SK-N-SH treated with all-trans-retinoic acid at 6 μM for 48 hours (cell line): ENCODE results near the gene CHRNG.

ENCODE experiments used
- ATAC-seq: fragments of 200-7000 bp; cut with Tn5 transposase; 3 replicates; pipeline ENCODE4 v1.9.1; 2020; ENCODE audit warnings: mild to moderate bottlenecking, moderate library complexity
- ARNTL ChIP-seq: fragments of 450-650 bp; formaldehyde crosslinking; IDR thresholded peaks from 2 replicates; pipeline ENCODE4 v1.5.0; 2020; ENCODE audit warnings: low read depth, mild to moderate bottlenecking, moderate library complexity, borderline replicate concordance
- BACH2 ChIP-seq: fragments of 250-450 bp; sonication (Bioruptor Pico); IDR thresholded peaks from 2 replicates; pipeline ENCODE4 v1.9.0; 2021; ENCODE audit warnings: mild to moderate bottlenecking, borderline replicate concordance
- CREB5 ChIP-seq: fragments of 250-450 bp; sonication (Bioruptor Pico); IDR thresholded peaks from 2 replicates; pipeline ENCODE4 v1.5.1; 2020; ENCODE audit warnings: low read depth, mild to moderate bottlenecking, moderate library complexity
- CSDC2 ChIP-seq: fragments of 250-450 bp; sonication (Bioruptor Pico); IDR thresholded peaks from 2 replicates; pipeline ENCODE4 v1.5.0; 2020; ENCODE audit warnings: mild to moderate bottlenecking, moderate library complexity
- CSRNP3 ChIP-seq: fragments of 250-450 bp; sonication (Bioruptor Pico); IDR thresholded peaks from 2 replicates; pipeline ENCODE4 v1.5.1; 2021; ENCODE audit warnings: mild to moderate bottlenecking, moderate library complexity
- GLIS3 ChIP-seq: fragments of 250-450 bp; sonication (Bioruptor Pico); IDR thresholded peaks from 2 replicates; pipeline ENCODE4 v1.5.0; 2020; ENCODE audit warnings: mild to moderate bottlenecking, moderate library complexity
- ISL1 ChIP-seq: fragments of 250-450 bp; sonication (Bioruptor Pico); IDR thresholded peaks from 2 replicates; pipeline ENCODE4 v2.1.2; 2022; ENCODE audit warnings: mild to moderate bottlenecking, moderate library complexity
- OSR1 ChIP-seq: fragments of 250-450 bp; sonication (Bioruptor Pico); IDR thresholded peaks from 2 replicates; pipeline ENCODE4 v1.8.0; 2022; ENCODE audit warnings: moderate library complexity, mild to moderate bottlenecking, inconsistent platforms
- PPARA ChIP-seq: fragments of 250-450 bp; sonication (Bioruptor Pico); IDR thresholded peaks from 2 replicates; pipeline ENCODE4 v1.5.0; 2020; ENCODE audit warnings: mild to moderate bottlenecking, borderline replicate concordance
- RARB ChIP-seq: fragments of 250-450 bp; sonication (Bioruptor Pico); IDR thresholded peaks from 2 replicates; pipeline ENCODE4 v1.8.0; 2021; ENCODE audit warnings: mild to moderate bottlenecking, moderate library complexity
- SNAI2 ChIP-seq: fragments of 250-450 bp; sonication (Bioruptor Pico); IDR thresholded peaks from 2 replicates; pipeline ENCODE4 v1.5.0; 2020; ENCODE audit warnings: mild to moderate bottlenecking, moderate library complexity
- TCF4 ChIP-seq: fragments of 250-450 bp; sonication (Bioruptor Pico); IDR thresholded peaks from 2 replicates; pipeline ENCODE4 v1.8.0; 2021; ENCODE audit warnings: mild to moderate bottlenecking, moderate library complexity, borderline replicate concordance
- TOX ChIP-seq: fragments of 250-450 bp; sonication (Bioruptor Pico); IDR thresholded peaks from 2 replicates; pipeline ENCODE4 v1.8.0; 2021; ENCODE audit warnings: mild to moderate bottlenecking, moderate library complexity, borderline replicate concordance
- ZC3H10 ChIP-seq: fragments of 250-450 bp; sonication (Bioruptor Pico); IDR thresholded peaks from 2 replicates; pipeline ENCODE4 v1.5.1; 2021; ENCODE audit warnings: mild to moderate bottlenecking, moderate library complexity
- ZFP3 ChIP-seq: fragments of 250-450 bp; sonication (Bioruptor Pico); IDR thresholded peaks from 2 replicates; pipeline ENCODE4 v1.5.0; 2020; ENCODE audit warnings: mild to moderate bottlenecking, moderate library complexity
- ZNF565 ChIP-seq: fragments of 450-650 bp; formaldehyde crosslinking; conservative IDR thresholded peaks from 2 replicates; pipeline ENCODE4 v1.5.0; 2020; ENCODE audit warnings: low read depth, mild to moderate bottlenecking, moderate library complexity
- ZNF70 ChIP-seq: fragments of 450-650 bp; formaldehyde crosslinking; IDR thresholded peaks from 2 replicates; pipeline ENCODE4 v1.5.0; 2020; ENCODE audit warnings: mild to moderate bottlenecking, moderate library complexity
- ZNF8 ChIP-seq: fragments of 450-650 bp; formaldehyde crosslinking; IDR thresholded peaks from 2 replicates; pipeline ENCODE4 v1.5.0; 2020; ENCODE audit warnings: mild to moderate bottlenecking, moderate library complexity
- TF ChIP-seq, protein P1 (sequence below): fragments of 250-450 bp; sonication (Bioruptor Pico); IDR thresholded peaks from 2 replicates; pipeline ENCODE4 v1.8.0; 2021; ENCODE audit warnings: low read depth, mild to moderate bottlenecking, moderate library complexity, borderline replicate concordance
- TF ChIP-seq, protein P2 (sequence below): fragments of 250-450 bp; sonication (Bioruptor Pico); IDR thresholded peaks from 2 replicates; pipeline ENCODE4 v1.5.0; 2020; ENCODE audit warnings: mild to moderate bottlenecking, moderate library complexity
- TF ChIP-seq, protein P3 (sequence below): fragments of 250-450 bp; sonication (Bioruptor Pico); IDR thresholded peaks from 2 replicates; pipeline ENCODE4 v1.8.0; 2020; ENCODE audit warnings: mild to moderate bottlenecking, moderate library complexity, borderline replicate concordance

Gene CHRNG

GRCh38 chr2:232525791-232526371 lies 13.6 kb upstream of the CHRNG start, which contains the start of gene CHRND:
CHRND (plus strand) TSS chr2:232526160; CDS start chr2:232526216, 56 bp downstream.
- ATAC-seq = no peak
- TF ChIP-seq SNAI2 = no peak
- TF ChIP-seq ZC3H10 (CRISPR knock-in tag) = no peak
- no peak for TF ChIP-seq PPARA

DNA sequence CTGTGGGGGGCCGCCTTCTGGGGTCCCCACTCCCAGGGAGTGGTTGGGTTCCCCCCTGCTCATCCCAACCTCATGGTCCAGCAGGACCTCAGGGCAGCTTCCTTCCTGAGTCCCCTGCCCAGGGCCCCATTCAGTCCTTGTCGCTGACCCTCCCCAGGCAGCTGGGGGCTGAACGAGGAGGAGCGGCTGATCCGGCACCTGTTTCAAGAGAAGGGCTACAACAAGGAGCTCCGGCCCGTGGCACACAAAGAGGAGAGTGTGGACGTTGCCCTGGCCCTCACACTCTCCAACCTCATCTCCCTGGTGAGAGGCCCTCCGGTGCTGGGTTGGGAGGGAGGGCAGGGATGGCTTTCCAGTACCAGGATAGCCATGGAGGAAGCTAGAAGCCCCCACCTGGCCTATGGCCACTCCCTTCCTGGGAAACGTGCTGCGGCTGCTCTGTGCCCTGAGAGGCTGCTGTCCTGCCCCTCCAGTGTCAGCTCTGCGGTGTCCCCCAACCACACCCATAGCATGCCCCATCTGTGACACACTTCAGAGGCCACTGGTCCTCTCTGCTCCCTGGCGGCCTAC lies 13.0 kb upstream of the CHRNG start:
- TF ChIP-seq, protein P1, sequence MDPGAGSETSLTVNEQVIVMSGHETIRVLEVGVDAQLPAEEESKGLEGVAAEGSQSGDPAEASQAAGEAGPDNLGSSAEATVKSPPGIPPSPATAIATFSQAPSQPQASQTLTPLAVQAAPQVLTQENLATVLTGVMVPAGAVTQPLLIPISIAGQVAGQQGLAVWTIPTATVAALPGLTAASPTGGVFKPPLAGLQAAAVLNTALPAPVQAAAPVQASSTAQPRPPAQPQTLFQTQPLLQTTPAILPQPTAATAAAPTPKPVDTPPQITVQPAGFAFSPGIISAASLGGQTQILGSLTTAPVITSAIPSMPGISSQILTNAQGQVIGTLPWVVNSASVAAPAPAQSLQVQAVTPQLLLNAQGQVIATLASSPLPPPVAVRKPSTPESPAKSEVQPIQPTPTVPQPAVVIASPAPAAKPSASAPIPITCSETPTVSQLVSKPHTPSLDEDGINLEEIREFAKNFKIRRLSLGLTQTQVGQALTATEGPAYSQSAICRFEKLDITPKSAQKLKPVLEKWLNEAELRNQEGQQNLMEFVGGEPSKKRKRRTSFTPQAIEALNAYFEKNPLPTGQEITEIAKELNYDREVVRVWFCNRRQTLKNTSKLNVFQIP (CRISPR knock-in tag) = no peak
- TF ChIP-seq ZC3H10 (CRISPR knock-in tag) (no peak), PPARA (no peak), OSR1 (CRISPR knock-in tag) (no peak), CSDC2 (CRISPR knock-in tag) (no peak), BACH2 (CRISPR knock-in tag) (no peak), RARB (CRISPR knock-in tag) (no peak), ZNF8 (no peak), ISL1 (no peak), CSRNP3 (CRISPR knock-in tag) (no peak), TCF4 (no peak)
- TF ChIP-seq, protein P2, sequence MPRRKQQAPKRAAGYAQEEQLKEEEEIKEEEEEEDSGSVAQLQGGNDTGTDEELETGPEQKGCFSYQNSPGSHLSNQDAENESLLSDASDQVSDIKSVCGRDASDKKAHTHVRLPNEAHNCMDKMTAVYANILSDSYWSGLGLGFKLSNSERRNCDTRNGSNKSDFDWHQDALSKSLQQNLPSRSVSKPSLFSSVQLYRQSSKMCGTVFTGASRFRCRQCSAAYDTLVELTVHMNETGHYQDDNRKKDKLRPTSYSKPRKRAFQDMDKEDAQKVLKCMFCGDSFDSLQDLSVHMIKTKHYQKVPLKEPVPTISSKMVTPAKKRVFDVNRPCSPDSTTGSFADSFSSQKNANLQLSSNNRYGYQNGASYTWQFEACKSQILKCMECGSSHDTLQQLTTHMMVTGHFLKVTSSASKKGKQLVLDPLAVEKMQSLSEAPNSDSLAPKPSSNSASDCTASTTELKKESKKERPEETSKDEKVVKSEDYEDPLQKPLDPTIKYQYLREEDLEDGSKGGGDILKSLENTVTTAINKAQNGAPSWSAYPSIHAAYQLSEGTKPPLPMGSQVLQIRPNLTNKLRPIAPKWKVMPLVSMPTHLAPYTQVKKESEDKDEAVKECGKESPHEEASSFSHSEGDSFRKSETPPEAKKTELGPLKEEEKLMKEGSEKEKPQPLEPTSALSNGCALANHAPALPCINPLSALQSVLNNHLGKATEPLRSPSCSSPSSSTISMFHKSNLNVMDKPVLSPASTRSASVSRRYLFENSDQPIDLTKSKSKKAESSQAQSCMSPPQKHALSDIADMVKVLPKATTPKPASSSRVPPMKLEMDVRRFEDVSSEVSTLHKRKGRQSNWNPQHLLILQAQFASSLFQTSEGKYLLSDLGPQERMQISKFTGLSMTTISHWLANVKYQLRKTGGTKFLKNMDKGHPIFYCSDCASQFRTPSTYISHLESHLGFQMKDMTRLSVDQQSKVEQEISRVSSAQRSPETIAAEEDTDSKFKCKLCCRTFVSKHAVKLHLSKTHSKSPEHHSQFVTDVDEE (CRISPR knock-in tag) = no peak
- TF ChIP-seq, protein P3, sequence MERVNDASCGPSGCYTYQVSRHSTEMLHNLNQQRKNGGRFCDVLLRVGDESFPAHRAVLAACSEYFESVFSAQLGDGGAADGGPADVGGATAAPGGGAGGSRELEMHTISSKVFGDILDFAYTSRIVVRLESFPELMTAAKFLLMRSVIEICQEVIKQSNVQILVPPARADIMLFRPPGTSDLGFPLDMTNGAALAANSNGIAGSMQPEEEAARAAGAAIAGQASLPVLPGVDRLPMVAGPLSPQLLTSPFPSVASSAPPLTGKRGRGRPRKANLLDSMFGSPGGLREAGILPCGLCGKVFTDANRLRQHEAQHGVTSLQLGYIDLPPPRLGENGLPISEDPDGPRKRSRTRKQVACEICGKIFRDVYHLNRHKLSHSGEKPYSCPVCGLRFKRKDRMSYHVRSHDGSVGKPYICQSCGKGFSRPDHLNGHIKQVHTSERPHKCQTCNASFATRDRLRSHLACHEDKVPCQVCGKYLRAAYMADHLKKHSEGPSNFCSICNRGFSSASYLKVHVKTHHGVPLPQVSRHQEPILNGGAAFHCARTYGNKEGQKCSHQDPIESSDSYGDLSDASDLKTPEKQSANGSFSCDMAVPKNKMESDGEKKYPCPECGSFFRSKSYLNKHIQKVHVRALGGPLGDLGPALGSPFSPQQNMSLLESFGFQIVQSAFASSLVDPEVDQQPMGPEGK (CRISPR knock-in tag) = no peak
- no peak for ATAC-seq

- no peak for ATAC-seq
- TF ChIP-seq GLIS3 (CRISPR knock-in tag) = no peak
- TF ChIP-seq, protein P1 (CRISPR knock-in tag) = no peak
- no peak for TF ChIP-seq BACH2 (CRISPR knock-in tag)
- no peak for TF ChIP-seq TOX
- no peak for TF ChIP-seq ZC3H10 (CRISPR knock-in tag)
- TF ChIP-seq ZNF565 (CRISPR knock-in tag) = no peak
- TF ChIP-seq ZFP3 (CRISPR knock-in tag) = no peak
- TF ChIP-seq SNAI2 = no peak
- TF ChIP-seq CSRNP3 (CRISPR knock-in tag) = no peak
- TF ChIP-seq CREB5 (CRISPR knock-in tag) = no peak
- TF ChIP-seq ARNTL (CRISPR knock-in tag) = no peak
- no peak for TF ChIP-seq ZNF70
- TF ChIP-seq, protein P2 (CRISPR knock-in tag) = no peak
These were observed 11.5 kb upstream of the CHRNG start for GRCh38 chr2:232527905-232528470.
